ENCODE data around the gene EXD1. TPM values are rescaled to one million over a fixed set of nuclear protein-coding genes. Genes with fewer than 3 reads are reported as not detected.

The EXD1 gene
- total and polyA plus RNA-seq, 2 of the 13 experiments (the other 11 are each of a cell fraction or from before 2014, with no cell fraction given): not detected

DNA sequence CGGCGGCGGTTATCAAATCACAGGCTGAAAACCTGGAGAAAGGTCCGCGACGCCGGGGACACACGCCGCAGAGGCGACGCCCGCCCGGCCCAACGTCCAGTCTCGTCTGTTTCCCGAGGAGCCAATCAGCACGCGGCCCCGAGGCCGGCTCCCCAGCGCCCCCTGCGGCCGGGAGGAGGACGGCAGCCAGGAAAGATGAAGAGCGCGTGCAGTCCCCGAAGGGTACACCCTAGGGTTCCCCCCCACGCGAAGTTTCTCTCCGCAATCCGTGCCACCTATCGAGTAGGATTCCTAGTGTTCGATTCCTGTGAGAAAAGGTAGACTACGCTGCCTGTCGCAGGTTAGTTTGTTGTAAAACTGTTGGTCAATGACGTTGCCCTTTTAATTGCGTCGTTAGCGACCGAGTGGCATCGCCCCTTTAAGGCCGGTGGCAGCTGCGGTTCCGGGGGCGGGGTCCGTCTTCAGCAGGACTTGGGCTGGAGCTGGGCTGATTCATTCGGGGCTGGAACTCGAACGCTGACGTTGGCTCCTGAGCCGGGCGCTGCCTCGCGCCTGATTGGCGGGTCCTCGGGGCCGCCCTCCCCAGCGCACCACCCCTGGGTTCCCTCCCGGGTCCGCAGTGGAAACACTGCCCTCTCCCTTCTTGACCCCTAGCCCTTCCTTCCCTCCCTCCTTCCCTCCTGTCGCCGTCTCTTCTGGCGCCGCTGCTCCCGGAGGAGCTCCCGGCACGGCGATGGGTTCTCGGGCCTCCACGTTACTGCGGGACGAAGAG is at the start of gene EXD1, which contains the start of gene CHP1 (continued):
- no peak for TF ChIP-seq PRPF4 (IDR thresholded peaks at IDR 0.05; ENCODE audit: low read depth, low read length, poor library complexity, severe bottlenecking)
- peak; percentile 97 for TF ChIP-seq KAT7 (CRISPR knock-in tag; IDR thresholded peaks at IDR 0.05; ENCODE audit: borderline replicate concordance)
- no peak; the same call in 1 of the 2 replicates for TF ChIP-seq EED (CRISPR knock-in tag; IDR thresholded peaks at IDR 0.05)
- peak; percentile 96 for TF ChIP-seq ZNF558 (CRISPR knock-in tag; IDR thresholded peaks at IDR 0.05; ENCODE audit: borderline replicate concordance)
- no peak; the same call in 1 of the 2 replicates for TF ChIP-seq NCOR1 (IDR thresholded peaks at IDR 0.05; ENCODE audit: borderline replicate concordance, low read length)
- TF ChIP-seq NKX3-1 (CRISPR knock-in tag; IDR thresholded peaks at IDR 0.05): peak; percentile 63
- peak; percentile 73 for TF ChIP-seq ARNT2 (CRISPR knock-in tag; IDR thresholded peaks at IDR 0.05; ENCODE audit: low read depth)
- TF ChIP-seq, protein P1, sequence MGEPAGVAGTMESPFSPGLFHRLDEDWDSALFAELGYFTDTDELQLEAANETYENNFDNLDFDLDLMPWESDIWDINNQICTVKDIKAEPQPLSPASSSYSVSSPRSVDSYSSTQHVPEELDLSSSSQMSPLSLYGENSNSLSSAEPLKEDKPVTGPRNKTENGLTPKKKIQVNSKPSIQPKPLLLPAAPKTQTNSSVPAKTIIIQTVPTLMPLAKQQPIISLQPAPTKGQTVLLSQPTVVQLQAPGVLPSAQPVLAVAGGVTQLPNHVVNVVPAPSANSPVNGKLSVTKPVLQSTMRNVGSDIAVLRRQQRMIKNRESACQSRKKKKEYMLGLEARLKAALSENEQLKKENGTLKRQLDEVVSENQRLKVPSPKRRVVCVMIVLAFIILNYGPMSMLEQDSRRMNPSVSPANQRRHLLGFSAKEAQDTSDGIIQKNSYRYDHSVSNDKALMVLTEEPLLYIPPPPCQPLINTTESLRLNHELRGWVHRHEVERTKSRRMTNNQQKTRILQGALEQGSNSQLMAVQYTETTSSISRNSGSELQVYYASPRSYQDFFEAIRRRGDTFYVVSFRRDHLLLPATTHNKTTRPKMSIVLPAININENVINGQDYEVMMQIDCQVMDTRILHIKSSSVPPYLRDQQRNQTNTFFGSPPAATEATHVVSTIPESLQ (CRISPR knock-in tag; conservative IDR thresholded peaks at IDR 0.05): peak; percentile 45; the same call in 1 of the 2 replicates
- peak; percentile 21; the same call in 1 of the 2 replicates for TF ChIP-seq ZNF230 (CRISPR knock-in tag; IDR thresholded peaks at IDR 0.05)
- TF ChIP-seq ZC3H13 (CRISPR knock-in tag; IDR thresholded peaks at IDR 0.05): 0 out of 2 replicates have a peak, but pooled peaks have one; percentile 24
- TF ChIP-seq ATF7 (IDR thresholded peaks at IDR 0.05): no peak
- TF ChIP-seq ATF7 (CRISPR knock-in tag; IDR thresholded peaks at IDR 0.05): peak; percentile 70; the same call in 1 of the 2 replicates
- no peak; the same call in 1 of the 2 replicates for TF ChIP-seq FOSL1 (CRISPR knock-in tag; IDR thresholded peaks at IDR 0.05; ENCODE audit: borderline replicate concordance)
- 0 out of 2 replicates have a peak, but pooled peaks have one; percentile 80 for TF ChIP-seq ZNF775 (CRISPR knock-in tag; IDR thresholded peaks at IDR 0.05; ENCODE audit: borderline replicate concordance)
- peak; percentile 65; the same call in 1 of the 3 replicates for TF ChIP-seq MXI1 (IDR thresholded peaks at IDR 0.05; ENCODE audit: borderline replicate concordance, low read depth, low read length)
- TF ChIP-seq, protein P2, sequence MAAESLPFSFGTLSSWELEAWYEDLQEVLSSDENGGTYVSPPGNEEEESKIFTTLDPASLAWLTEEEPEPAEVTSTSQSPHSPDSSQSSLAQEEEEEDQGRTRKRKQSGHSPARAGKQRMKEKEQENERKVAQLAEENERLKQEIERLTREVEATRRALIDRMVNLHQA (CRISPR knock-in tag; IDR thresholded peaks at IDR 0.05): no peak
- TF ChIP-seq ZNF124 (CRISPR knock-in tag; IDR thresholded peaks at IDR 0.05): 0 out of 2 replicates have a peak, but pooled peaks have one; percentile 17
- TF ChIP-seq CAMTA2 (CRISPR knock-in tag; IDR thresholded peaks at IDR 0.05; ENCODE audit: borderline replicate concordance): peak; percentile 47; the same call in 1 of the 2 replicates
- TF ChIP-seq FOXA1 (IDR thresholded peaks at IDR 0.05): no peak
- TF ChIP-seq FOXA1 (CRISPR knock-in tag; IDR thresholded peaks at IDR 0.05): peak; percentile 37
- TF ChIP-seq ZNF678 (CRISPR knock-in tag; IDR thresholded peaks at IDR 0.05): peak; percentile 95; the same call in 1 of the 2 replicates
- peak; percentile 100; the same call in 1 of the 2 replicates for TF ChIP-seq ZNF790 (CRISPR knock-in tag; IDR thresholded peaks at IDR 0.05; ENCODE audit: borderline replicate concordance)
- peak; percentile 57; the same call in 1 of the 2 replicates for TF ChIP-seq ZFP90 (CRISPR knock-in tag; IDR thresholded peaks at IDR 0.05; ENCODE audit: borderline replicate concordance)
- no peak for TF ChIP-seq KLF11 (CRISPR knock-in tag; IDR thresholded peaks at IDR 0.05)
- peak; percentile 76 for TF ChIP-seq ZNF619 (CRISPR knock-in tag; IDR thresholded peaks at IDR 0.05)
- TF ChIP-seq LCORL (IDR thresholded peaks at IDR 0.05): no peak
- no peak for TF ChIP-seq LCORL (CRISPR knock-in tag; IDR thresholded peaks at IDR 0.05)
- TF ChIP-seq NFYC (CRISPR knock-in tag; IDR thresholded peaks at IDR 0.05): peak; percentile 78
- peak; percentile 28; the same call in 1 of the 2 replicates for TF ChIP-seq ZBTB20 (CRISPR knock-in tag; IDR thresholded peaks at IDR 0.05; ENCODE audit: borderline replicate concordance, low read depth)
- TF ChIP-seq ZNF891 (CRISPR knock-in tag; IDR thresholded peaks at IDR 0.05): peak; percentile 96; the same call in 1 of the 2 replicates
- TF ChIP-seq SMYD3 (CRISPR knock-in tag; IDR thresholded peaks at IDR 0.05): peak; percentile 78; the same call in 1 of the 2 replicates

Measured in HepG2 (cell line).